SU-DHL-6 (cell line): ENCODE data around the gene VSIG4.

Source experiments
- EZH2phosphoT487 ChIP-seq: fragments of 200-600 bp; sonication (generic), shearing (Covaris generic); conservative IDR thresholded peaks from 2 replicates; pipeline ENCODE4 v1.6.1; 2018; ENCODE audit warnings: mild to moderate bottlenecking, antibody characterized with exemption, low read length, moderate library complexity, mixed read lengths
- TF ChIP-seq, protein P1 (sequence below): fragments of 200-600 bp; sonication (generic); IDR thresholded peaks from one replicate; pipeline ENCODE4 v1.5.1; 2017; ENCODE audit warnings: antibody characterized with exemption, mild to moderate bottlenecking, low read length, moderate library complexity; ENCODE audit not compliant: insufficient read depth, poor library complexity, severe bottlenecking

GRCh38 chrX:66017659-66018170, 22.2 kb downstream of the VSIG4 start:
- TF ChIP-seq, protein P1, sequence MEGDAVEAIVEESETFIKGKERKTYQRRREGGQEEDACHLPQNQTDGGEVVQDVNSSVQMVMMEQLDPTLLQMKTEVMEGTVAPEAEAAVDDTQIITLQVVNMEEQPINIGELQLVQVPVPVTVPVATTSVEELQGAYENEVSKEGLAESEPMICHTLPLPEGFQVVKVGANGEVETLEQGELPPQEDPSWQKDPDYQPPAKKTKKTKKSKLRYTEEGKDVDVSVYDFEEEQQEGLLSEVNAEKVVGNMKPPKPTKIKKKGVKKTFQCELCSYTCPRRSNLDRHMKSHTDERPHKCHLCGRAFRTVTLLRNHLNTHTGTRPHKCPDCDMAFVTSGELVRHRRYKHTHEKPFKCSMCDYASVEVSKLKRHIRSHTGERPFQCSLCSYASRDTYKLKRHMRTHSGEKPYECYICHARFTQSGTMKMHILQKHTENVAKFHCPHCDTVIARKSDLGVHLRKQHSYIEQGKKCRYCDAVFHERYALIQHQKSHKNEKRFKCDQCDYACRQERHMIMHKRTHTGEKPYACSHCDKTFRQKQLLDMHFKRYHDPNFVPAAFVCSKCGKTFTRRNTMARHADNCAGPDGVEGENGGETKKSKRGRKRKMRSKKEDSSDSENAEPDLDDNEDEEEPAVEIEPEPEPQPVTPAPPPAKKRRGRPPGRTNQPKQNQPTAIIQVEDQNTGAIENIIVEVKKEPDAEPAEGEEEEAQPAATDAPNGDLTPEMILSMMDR: no peak
- TF ChIP-seq EZH2phosphoT487: no peak
